ENCODE measurements around the gene KLHDC10.
"Not testable (repeated sequence)": the region's sequence is repeated elsewhere in the genome, so short reads cannot be mapped to it uniquely, and the experiment has no call there.

KLHDC10 gene

DNA sequence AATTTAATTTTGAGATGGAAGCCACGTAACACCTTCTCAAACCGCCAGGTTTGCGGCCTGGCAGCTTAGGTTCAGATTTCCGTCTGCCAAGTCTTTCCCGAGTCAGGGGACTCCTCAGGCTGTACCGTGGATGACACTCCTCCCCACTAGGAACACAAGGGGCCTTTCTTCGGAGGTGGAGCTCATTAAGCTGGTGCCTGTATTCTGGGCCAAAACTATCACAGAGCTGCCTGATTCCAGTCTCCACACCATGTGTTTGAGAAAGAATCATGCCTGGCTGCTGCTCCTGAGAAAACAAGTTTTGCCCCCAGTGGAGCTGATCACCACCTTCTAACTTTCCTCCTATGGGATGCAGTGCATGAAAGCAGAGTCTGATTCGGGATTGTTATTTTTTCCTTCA, 90.1 kb downstream of the KLHDC10 start:
- no peak for DNase-seq

DNA sequence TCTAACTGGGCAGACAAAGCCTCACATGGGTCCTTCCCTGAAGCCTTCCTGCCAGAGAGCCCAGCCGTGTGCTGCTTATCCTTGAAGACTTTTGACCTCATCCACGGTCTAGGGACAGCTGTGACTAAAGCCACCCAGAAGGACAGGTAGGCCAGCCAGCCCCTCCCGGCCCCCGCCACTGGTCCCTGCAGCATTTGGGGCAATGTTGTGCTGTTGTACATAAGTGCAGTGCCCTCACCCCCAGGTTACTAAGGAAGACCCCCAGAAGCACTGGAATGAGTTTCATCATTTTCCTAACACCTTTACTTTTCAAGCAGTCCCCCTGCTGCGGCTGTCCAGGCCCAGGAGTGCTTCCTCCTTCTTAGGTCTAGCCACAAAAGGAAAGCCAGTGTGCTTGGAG, 91.9 kb downstream of the KLHDC10 start:
- no peak for DNase-seq

DNA sequence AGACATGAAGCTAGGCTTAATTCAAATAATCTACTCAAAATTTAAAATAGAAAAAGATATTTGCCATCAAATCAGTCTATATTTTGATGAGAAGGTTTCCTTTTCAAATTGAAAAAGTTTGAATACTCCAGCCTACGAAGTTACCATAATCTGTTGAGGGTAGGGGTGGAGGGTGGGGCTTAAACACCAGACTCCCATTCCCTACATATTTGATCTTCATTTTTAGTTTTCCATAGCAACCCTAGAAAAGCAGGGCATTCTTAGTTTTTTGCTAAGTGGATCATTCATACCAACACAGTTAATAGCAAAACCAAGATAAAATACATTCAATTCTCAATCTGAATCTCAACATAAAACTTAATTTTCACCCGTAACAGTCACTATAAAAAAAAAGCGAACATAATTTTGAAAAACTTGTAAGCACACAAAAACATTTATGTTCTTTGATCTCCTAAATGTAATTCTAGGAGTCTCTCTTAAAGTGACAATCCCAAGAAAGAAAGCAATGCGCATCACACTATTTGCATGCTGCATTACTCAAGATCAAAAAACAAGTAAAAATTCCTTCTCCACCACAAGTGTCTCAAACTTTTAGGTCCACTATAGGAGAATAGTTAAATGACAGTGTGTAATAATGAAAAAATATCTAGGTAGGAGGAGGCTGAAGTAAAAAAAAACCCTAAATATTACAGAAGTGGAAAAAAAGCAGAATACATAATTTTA, 104.1 kb downstream of the KLHDC10 start:
- DNase-seq = no peak

DNA sequence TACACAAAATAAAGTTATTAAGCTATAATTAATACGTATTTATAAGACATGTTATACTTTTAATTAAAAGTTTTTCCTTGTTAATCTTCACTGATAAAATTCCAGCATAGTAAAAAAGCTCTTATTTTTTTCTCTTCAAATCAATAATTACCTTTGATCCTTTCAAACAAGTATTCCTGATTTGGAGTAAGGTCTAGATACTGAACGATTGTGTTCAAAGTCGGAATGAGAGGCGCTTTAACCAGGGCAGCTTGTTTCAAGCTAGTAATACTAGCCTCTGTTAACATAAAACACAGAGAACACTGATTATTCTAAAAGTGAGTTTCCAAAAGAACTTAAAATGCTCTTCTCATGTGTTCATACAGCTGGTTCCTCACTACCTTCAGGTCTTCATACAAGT, 107.9 kb downstream of the KLHDC10 start:
- DNase-seq = no peak

DNA sequence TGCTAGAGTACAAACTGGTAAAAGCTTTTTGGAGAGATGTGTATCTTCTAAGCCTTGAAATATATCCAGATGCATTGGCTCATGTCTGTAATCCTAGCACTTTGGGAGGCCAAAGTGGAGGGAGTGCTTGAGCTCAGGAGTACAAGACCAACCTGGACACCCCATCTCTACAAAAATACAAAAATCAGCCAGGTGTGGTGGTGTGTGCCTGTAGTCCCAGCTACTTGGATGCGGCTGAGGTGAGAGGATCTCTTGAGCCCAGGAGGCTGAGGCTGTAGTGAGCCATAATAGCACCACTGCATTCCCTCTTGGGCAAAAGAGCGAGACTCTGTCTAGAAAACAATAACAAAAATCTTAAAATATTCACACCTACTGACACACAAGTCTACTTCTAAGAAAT, 109.3 kb downstream of the KLHDC10 start:
- DNase-seq = no peak

GRCh38 chr7:130180571-130181262, 110.4 kb downstream of the KLHDC10 start:
- no peak for DNase-seq

- DNase-seq = no peak
These were observed 110.9 kb downstream of the KLHDC10 start for GRCh38 chr7:130181263-130181605.

GRCh38 chr7:130182990-130183389, 112.7 kb downstream of the KLHDC10 start:
- no peak for DNase-seq

DNA sequence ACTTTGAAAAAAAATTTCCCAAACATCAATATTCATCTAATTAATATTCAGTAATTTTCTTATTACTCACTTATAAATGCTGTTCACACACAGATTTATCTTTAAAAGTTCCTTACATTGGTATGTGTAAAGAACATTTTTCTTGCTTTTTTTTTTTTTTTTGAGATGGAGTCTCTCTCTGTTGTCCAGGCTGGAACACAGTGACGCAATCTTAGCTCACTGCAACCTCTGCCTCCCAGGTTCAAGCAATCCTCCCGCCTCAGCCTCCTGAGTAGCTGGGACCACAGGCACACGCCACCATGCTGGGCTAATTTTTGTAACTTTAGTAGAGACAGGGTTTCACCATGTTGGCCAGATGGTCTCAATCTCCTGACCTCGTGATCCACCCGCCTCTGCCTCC, 114.0 kb downstream of the KLHDC10 start:
- DNase-seq = not testable (repeated sequence)

Data from NCI-H2029 treated with DMSO at 0.1 percent for 48 hours (cell line).